Liver (tissue), 9 donors: ENCODE results near the gene SKI. TPM values are rescaled to one million over a fixed set of nuclear protein-coding genes. Genes with fewer than 3 reads are reported as not detected.

ENCODE experiments used
- DNase-seq: peaks from one replicate; pipeline ENCODE4 v3.0.0-alpha.2; 2017; ENCODE audit warnings: low spot score
- H3K27ac ChIP-seq, 2 donors: one replicate each; pipeline ENCODE4 v1.7.0; 2013; ENCODE audit warnings: inconsistent platforms in 2 of 2, low read length in 2 of 2, control low read depth in 1 of 2, low read depth in 1 of 2, mild to moderate bottlenecking in 1 of 2
- H3K27me3 ChIP-seq, 4 donors: one replicate each; pipeline versions ENCODE4 v1.6.1 to v1.7.0; 2013; ENCODE audit warnings: low read length in 3 of 4, inconsistent platforms in 1 of 4, mild to moderate bottlenecking in 1 of 4, moderate library complexity in 1 of 4; ENCODE audit not compliant: control insufficient read depth in 4 of 4, insufficient read depth in 4 of 4
- H3K36me3 ChIP-seq, 4 donors: one replicate each; pipeline versions ENCODE4 v1.6.1 to v1.7.0; 2013; ENCODE audit warnings: low read length in 3 of 4, mild to moderate bottlenecking in 3 of 4, low read depth in 1 of 4, moderate library complexity in 1 of 4; ENCODE audit not compliant: control insufficient read depth in 4 of 4, insufficient read depth in 3 of 4
- H3K4me1 ChIP-seq, 4 donors: one replicate each; pipeline versions ENCODE4 v1.6.1 to v1.7.0; 2013; ENCODE audit warnings: low read length in 3 of 4, mild to moderate bottlenecking in 3 of 4, moderate library complexity in 1 of 4; ENCODE audit not compliant: control insufficient read depth in 4 of 4, insufficient read depth in 4 of 4
- H3K4me3 ChIP-seq, 3 donors: one replicate each; pipeline versions ENCODE4 v1.6.1 to v1.7.0; 2013; ENCODE audit warnings: low read length in 3 of 3, control low read depth in 1 of 3, low read depth in 1 of 3, mild to moderate bottlenecking in 1 of 3
- H3K9ac ChIP-seq, 2 donors: one replicate each; pipeline ENCODE4 v1.7.0; 2013; ENCODE audit warnings: low read length in 2 of 2, mild to moderate bottlenecking in 2 of 2, moderate library complexity in 2 of 2, control low read depth in 1 of 2, low read depth in 1 of 2
- H3K9me3 ChIP-seq, 4 donors: one replicate each; pipeline versions ENCODE4 v1.6.1 to v1.7.0; 2013; ENCODE audit warnings: low read length in 3 of 4; ENCODE audit not compliant: control insufficient read depth in 4 of 4
- EGR1 ChIP-seq, 2 donors: IDR thresholded peaks; 2 replicates each; pipeline ENCODE4 v1.6.1; 2016 to 2018; ENCODE audit warnings: antibody characterized with exemption in 2 of 2, low read depth in 2 of 2
- FOXA2 ChIP-seq: IDR thresholded peaks from 2 replicates; pipeline ENCODE4 v1.6.1; 2016; ENCODE audit warnings: antibody characterized with exemption
- HNF4A ChIP-seq, 2 donors: conservative IDR thresholded peaks; 2 replicates each; pipeline ENCODE4 v1.6.1; 2016; ENCODE audit warnings: antibody characterized with exemption in 2 of 2, mild to moderate bottlenecking in 2 of 2
- JUND ChIP-seq, 2 donors: IDR thresholded peaks; 2 replicates each; pipeline ENCODE4 v1.6.1; 2016; ENCODE audit warnings: antibody characterized with exemption in 2 of 2
- RAD21 ChIP-seq, 2 donors: IDR thresholded peaks; 2 replicates each; pipeline ENCODE4 v1.6.1; 2016; ENCODE audit warnings: antibody characterized with exemption in 2 of 2, mild to moderate bottlenecking in 2 of 2
- RXRA ChIP-seq, 2 donors: IDR thresholded peaks; 2 replicates each; pipeline ENCODE4 v1.6.1; 2017 to 2018; ENCODE audit warnings: antibody characterized with exemption in 2 of 2, mild to moderate bottlenecking in 1 of 2
- SP1 ChIP-seq: IDR thresholded peaks from 2 replicates; pipeline ENCODE4 v1.6.1; 2018; ENCODE audit warnings: antibody characterized with exemption, mild to moderate bottlenecking
- TAF1 ChIP-seq: conservative IDR thresholded peaks from 2 replicates; pipeline ENCODE4 v1.6.1; 2016; ENCODE audit warnings: antibody characterized with exemption, mild to moderate bottlenecking
- YY1 ChIP-seq: IDR thresholded peaks from 2 replicates; pipeline ENCODE4 v1.6.1; 2016; ENCODE audit warnings: antibody characterized with exemption, mild to moderate bottlenecking
- WGBS: extraction: QIAGEN DNeasy Blood & Tissue Kit; methylation state at CpG from one replicate; pipeline ENCODE4 v1.1.7; 2013; 5-methylcytosine and 5-hydroxymethylcytosine counted together
- polyA plus RNA-seq, 2 donors: library from polyadenylated mRNA; stranded (reverse) in 1 of 2; unstranded in 1 of 2; fragments of 200-250 nt in 1 of 2; fragments of >200 nt in 1 of 2; fragmentation: Nextera tagmentation in 1 of 2; extraction: Ambion mirVana in 1 of 2; gene quantifications; one replicate each; pipeline versions ENCODE4 v1.2.1 to v1.2.3, GENCODE V29; 2013 to 2015
- total RNA-seq, 2 donors: library from RNA; depleted of rRNA; stranded (reverse); fragments of >200 nt; gene quantifications; one replicate each; pipeline ENCODE4 v1.2.3, GENCODE V29; 2014
- TF ChIP-seq, protein P1 (sequence below): fragments of 150-350 bp; IDR thresholded peaks from 2 replicates; pipeline ENCODE4 v1.5.1; 2017; ENCODE audit warnings: improper control_type of control experiment, low read depth, low read length; ENCODE audit not compliant: missing input control
- TF ChIP-seq, protein P2 (sequence below): IDR thresholded peaks from 2 replicates; pipeline ENCODE4 v1.6.1; 2016; ENCODE audit warnings: antibody characterized with exemption
- TF ChIP-seq, protein P3 (sequence below): IDR thresholded peaks from 2 replicates; pipeline ENCODE4 v1.6.1; 2016; ENCODE audit warnings: antibody characterized with exemption, mild to moderate bottlenecking
- donor health status: healthy.
- donor health status: healthy.
- donor health status: healthy.
- donor health status: healthy.
- donor health status: healthy.

SKI gene
- total and polyA plus RNA-seq, 4 donors, result 3.2 to 21.3 (median 19.5) TPM

DNA sequence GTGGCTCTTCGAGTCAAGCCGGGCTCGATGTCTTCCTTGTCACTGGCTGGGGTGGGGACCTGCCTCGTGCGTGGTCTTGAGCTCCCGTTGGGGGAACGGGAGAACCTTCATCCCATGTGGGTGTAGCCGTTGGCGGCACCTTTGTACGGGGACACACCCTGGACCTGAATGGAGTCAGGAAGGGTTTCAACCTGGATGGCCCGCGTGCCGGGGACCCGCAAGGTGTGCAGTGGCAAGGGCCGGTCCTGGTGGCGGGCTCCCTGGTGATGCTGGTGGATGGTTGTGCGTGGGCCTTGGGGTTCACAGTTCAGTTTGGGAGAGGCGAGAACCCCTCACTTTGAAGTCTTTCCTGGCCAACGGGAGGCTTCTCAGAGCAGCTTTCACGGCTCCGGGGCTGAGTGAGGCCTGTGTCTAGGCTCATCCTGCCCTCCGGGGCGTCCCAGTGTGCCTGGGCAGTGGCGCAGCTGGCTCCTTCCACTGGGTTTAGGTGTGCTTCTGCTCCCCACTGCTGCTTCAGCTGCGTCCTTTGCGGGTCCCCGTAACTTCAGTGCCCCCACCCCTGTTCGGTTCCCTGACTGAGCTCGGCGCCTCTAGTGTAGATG lies 11.4 kb downstream of the SKI start:
- Histone ChIP-seq H3K27me3 (no peaks in the 10 kb centered on the region), H3K9ac (peak overlapping the region in 1 of 2 donors; percentile 48), H3K27ac (peak overlapping the region; percentile 67 to 78), H3K36me3 (no peaks in the 10 kb centered on the region), H3K4me1 (peaks cover 42 to 87% (median 76%) of the 10 kb centered on the region in 4 donors), H3K9me3 (no peaks in the 10 kb centered on the region), H3K4me3 (no peak overlapping the region)
- TF ChIP-seq EGR1 (IDR thresholded peaks at IDR 0.05; ENCODE audit: low read depth in 2 of 2), result no peak
- TF ChIP-seq TAF1, result no peak
- TF ChIP-seq, protein P1, sequence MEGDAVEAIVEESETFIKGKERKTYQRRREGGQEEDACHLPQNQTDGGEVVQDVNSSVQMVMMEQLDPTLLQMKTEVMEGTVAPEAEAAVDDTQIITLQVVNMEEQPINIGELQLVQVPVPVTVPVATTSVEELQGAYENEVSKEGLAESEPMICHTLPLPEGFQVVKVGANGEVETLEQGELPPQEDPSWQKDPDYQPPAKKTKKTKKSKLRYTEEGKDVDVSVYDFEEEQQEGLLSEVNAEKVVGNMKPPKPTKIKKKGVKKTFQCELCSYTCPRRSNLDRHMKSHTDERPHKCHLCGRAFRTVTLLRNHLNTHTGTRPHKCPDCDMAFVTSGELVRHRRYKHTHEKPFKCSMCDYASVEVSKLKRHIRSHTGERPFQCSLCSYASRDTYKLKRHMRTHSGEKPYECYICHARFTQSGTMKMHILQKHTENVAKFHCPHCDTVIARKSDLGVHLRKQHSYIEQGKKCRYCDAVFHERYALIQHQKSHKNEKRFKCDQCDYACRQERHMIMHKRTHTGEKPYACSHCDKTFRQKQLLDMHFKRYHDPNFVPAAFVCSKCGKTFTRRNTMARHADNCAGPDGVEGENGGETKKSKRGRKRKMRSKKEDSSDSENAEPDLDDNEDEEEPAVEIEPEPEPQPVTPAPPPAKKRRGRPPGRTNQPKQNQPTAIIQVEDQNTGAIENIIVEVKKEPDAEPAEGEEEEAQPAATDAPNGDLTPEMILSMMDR, result no peak
- no peak for DNase-seq
- WGBS, result 89% methylated on average over 30 of the region's 30 CpGs

DNA sequence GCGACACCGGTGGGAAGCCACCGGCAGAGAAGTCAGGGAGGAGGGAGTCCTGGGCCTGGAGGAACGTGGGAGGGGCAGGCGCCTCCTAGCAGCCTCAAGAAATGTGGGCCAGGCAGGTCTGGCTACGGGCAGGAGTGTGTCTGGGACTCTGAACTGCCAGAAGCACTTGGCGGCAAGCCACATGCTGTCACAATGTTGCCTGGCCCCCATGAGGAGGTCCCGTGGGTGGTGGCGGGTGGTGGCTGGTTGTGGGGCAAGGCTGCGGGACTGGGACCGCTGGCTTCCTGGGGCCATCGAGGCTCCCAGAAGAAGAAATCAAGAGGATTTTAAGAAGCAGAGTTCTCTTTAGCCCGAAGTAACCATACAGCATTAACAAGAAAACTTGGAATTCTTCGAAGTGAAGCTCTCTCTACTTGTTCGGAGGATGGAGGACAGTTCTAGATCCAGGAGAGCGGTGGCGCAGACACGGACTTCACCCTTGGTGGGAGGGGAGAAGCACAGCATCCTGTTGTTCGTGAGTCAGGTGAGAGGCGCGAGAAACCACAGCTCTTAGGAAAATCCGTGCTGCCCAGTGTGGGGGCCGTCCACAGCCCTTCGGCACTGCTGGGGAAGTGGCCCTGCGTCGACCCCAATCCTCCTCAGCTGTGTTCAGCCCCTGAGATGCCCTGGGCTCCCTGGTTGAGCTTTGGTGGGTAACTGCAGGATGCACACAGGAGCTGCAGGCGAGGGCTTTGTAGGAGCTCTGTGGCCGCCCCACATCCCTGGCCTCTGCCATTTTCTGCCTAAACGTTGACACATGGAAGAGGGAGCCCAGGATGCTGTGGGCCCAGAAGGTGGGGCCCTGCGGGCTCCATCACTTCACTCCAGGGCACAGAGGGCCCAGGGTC lies 12.4 kb downstream of the SKI start:
- Histone ChIP-seq H3K27ac (peak overlapping the region; percentile 67 to 78), H3K9me3 (no peaks in the 10 kb centered on the region), H3K4me3 (no peak overlapping the region), H3K27me3 (no peaks in the 10 kb centered on the region), H3K9ac (peak overlapping the region in 1 of 2 donors; percentile 48), H3K4me1 (peaks cover 36 to 79% (median 70%) of the 10 kb centered on the region in 4 donors), H3K36me3 (no peaks in the 10 kb centered on the region)
- TF ChIP-seq, protein P2, sequence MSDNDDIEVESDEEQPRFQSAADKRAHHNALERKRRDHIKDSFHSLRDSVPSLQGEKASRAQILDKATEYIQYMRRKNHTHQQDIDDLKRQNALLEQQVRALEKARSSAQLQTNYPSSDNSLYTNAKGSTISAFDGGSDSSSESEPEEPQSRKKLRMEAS, result peak; percentile 37
- TF ChIP-seq, protein P3, sequence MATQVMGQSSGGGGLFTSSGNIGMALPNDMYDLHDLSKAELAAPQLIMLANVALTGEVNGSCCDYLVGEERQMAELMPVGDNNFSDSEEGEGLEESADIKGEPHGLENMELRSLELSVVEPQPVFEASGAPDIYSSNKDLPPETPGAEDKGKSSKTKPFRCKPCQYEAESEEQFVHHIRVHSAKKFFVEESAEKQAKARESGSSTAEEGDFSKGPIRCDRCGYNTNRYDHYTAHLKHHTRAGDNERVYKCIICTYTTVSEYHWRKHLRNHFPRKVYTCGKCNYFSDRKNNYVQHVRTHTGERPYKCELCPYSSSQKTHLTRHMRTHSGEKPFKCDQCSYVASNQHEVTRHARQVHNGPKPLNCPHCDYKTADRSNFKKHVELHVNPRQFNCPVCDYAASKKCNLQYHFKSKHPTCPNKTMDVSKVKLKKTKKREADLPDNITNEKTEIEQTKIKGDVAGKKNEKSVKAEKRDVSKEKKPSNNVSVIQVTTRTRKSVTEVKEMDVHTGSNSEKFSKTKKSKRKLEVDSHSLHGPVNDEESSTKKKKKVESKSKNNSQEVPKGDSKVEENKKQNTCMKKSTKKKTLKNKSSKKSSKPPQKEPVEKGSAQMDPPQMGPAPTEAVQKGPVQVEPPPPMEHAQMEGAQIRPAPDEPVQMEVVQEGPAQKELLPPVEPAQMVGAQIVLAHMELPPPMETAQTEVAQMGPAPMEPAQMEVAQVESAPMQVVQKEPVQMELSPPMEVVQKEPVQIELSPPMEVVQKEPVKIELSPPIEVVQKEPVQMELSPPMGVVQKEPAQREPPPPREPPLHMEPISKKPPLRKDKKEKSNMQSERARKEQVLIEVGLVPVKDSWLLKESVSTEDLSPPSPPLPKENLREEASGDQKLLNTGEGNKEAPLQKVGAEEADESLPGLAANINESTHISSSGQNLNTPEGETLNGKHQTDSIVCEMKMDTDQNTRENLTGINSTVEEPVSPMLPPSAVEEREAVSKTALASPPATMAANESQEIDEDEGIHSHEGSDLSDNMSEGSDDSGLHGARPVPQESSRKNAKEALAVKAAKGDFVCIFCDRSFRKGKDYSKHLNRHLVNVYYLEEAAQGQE, result no peak
- peak in 1 of 2 donors; percentile 66 for TF ChIP-seq RXRA (IDR thresholded peaks at IDR 0.05)
- TF ChIP-seq JUND (IDR thresholded peaks at IDR 0.05), result no peak
- TF ChIP-seq RAD21 (IDR thresholded peaks at IDR 0.05), result peak; percentile 11 to 39
- TF ChIP-seq HNF4A (conservative IDR thresholded peaks at IDR 0.05), result peak; percentile 63 to 76
- peak; percentile 45 for TF ChIP-seq SP1
- peak; percentile 15 for TF ChIP-seq YY1
- no peak for TF ChIP-seq FOXA2
- 56% methylated on average over 30 of the region's 30 CpGs for WGBS
- peak; percentile 71 for DNase-seq
